Right cardiac atrium (tissue), 5 donors: Measurements from ENCODE around the gene DNAAF3. TPM values are rescaled to one million over a fixed set of nuclear protein-coding genes. Genes with fewer than 3 reads are reported as not detected.
A peak's percentile ranks its signal among the peaks of the same experiment; 100 is the strongest.
"Not testable (repeated sequence)": the region's sequence is repeated elsewhere in the genome, so short reads cannot be mapped to it uniquely, and the experiment has no call there.

Source experiments
- ATAC-seq, 2 donors: fragments of 200-7000 bp; cut with Tn5 transposase; one replicate each; pipeline versions ENCODE4 v1.8.0 to v1.9.1; 2020; ENCODE audit warnings: moderate library complexity in 2 of 2, mild to moderate bottlenecking in 1 of 2
- DNase-seq, 3 donors: peaks; one replicate each; pipeline ENCODE4 v3.0.0-alpha.2; 2020
- H3K27ac ChIP-seq: one replicate; pipeline ENCODE4 v1.5.1; 2013; ENCODE audit warnings: mild to moderate bottlenecking, low read length, control low read depth, moderate library complexity
- H3K27me3 ChIP-seq: one replicate; pipeline ENCODE4 v1.6.1; 2013; ENCODE audit not compliant: control insufficient read depth, insufficient read depth
- H3K4me1 ChIP-seq: one replicate; pipeline ENCODE4 v1.6.1; 2013; ENCODE audit warnings: low read length; ENCODE audit not compliant: control insufficient read depth, insufficient read depth
- H3K4me3 ChIP-seq: one replicate; pipeline ENCODE4 v1.5.1; 2013; ENCODE audit warnings: low read length, control low read depth
- H3K9me3 ChIP-seq: one replicate; pipeline ENCODE4 v1.6.1; 2013; ENCODE audit warnings: low read length; ENCODE audit not compliant: control insufficient read depth
- WGBS: extraction: QIAGEN DNeasy Blood & Tissue Kit; methylation state at CpG from one replicate; pipeline ENCODE4 v1.1.7; 2013; 5-methylcytosine and 5-hydroxymethylcytosine counted together
- intact Hi-C, 4 donors: fragments of 100-400 bp; cut with DNase I; formaldehyde crosslinking; loops; one replicate each; pipeline versions ENCODE4 v1.11.0 to v1.14.0; 2022 to 2023
- long read RNA-seq, 4 donors: library from polyadenylated mRNA; unstranded; transcript quantifications; one replicate each; pipeline ENCODE4 v2.0.0, GENCODE V29; 2020 to 2021
- polyA plus RNA-seq: library from polyadenylated mRNA; stranded (reverse); fragments of 200-250 nt; gene quantifications from one replicate; pipeline ENCODE4 v1.2.3, GENCODE V29; 2013
- total RNA-seq, 4 donors: library from RNA; stranded (reverse); fragmentation: NEBNext Ultra II Directional; extraction: Animal tissue kit (Norgen Biotek cat#: 25700); gene quantifications; one replicate each; pipeline ENCODE4 v1.2.1, GENCODE V29; 2021
- donor health status: healthy with polysubstance abuse.
- donor health status: DM: no; HTN: yes; CAD: no.
- donor health status: DM: no; HTN: no; CAD: no.
- donor health status: DM: no; HTN: yes; CAD: no; lungs with severe emphysema.
- donor health status: DM: yes; HTN: yes; CAD: no.

Gene DNAAF3
- 1 to 10 TPM in 3 of 4 donors, under 1 TPM in 1; 0.56 to 1.6 (median 1.3) TPM for total RNA-seq
- 2.9 TPM for polyA plus RNA-seq
- long read RNA-seq, donor 1, partial matches to known transcripts = 0 of 3 reads
- long read RNA-seq, donor 1, other reads (novel, unspliced or antisense) = 3 of 3 reads
- long read RNA-seq, donor 2, partial matches to known transcripts = 0 of 6 reads
- long read RNA-seq, donor 2, other reads (novel, unspliced or antisense) = 6 of 6 reads
- long read RNA-seq, donor 3, partial matches to known transcripts = 0 of 3 reads
- long read RNA-seq, donor 3, other reads (novel, unspliced or antisense) = 3 of 3 reads
- long read RNA-seq, donor 4, partial matches to known transcripts = 2 of 5 reads
- long read RNA-seq, donor 4, other reads (novel, unspliced or antisense) = 3 of 5 reads

DNA sequence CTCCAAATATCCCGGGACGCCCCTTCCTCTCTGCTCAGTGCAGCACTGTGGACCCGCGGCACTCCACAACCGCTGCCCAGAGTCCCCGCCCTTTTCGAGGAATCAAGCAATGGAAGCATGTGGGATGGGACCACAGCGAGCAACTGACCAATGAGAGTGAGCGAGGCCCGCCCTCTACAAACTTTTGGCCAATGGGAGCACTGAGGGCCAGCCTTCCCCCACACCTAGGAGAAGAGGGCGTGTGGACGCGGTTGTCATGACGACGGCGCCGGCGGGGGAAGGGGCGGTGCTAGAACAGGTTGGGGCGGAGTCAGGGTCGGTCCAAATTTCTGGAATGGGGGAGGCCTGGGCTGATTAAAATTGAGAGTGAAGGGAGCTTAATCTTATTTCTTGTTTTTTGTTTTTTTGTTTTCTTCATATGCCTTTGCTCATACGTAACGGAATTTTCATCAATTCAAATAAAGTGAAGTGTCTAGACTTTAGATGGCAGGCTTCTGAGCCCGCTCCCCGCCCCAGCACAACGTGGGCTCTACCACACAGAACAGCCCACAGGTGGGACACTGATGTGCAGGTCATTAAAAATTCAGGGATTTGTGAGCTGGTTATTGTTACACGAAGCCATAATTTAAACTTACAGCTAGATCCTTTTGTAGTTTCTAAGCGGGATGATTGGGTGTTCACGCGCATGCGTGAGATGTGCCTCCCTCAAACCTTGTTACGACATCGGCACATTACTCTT is at the start of gene DNAAF3:
Gene DNAAF3, minus strand, starts transcription at position 84 of the 739 bp plus-strand sequence. CDS start 200 bp downstream, outside the sequence.
- H3K27me3 ChIP-seq = no peaks in the 10 kb centered on the region
- H3K27ac ChIP-seq = no peak within 1 kb of the TSS
- intact Hi-C loops = no loop called here
- no peaks in the 10 kb centered on the region for H3K4me1 ChIP-seq
- WGBS = 2% methylated on average over 33 of the region's 33 CpGs
- ATAC-seq (peak; percentile 99), DNase-seq (peak; percentile 93 to 97 (median 95))
- peak within 1 kb of the TSS; percentile 30 for H3K4me3 ChIP-seq
- H3K9me3 ChIP-seq = no peaks in the 10 kb centered on the region

DNA sequence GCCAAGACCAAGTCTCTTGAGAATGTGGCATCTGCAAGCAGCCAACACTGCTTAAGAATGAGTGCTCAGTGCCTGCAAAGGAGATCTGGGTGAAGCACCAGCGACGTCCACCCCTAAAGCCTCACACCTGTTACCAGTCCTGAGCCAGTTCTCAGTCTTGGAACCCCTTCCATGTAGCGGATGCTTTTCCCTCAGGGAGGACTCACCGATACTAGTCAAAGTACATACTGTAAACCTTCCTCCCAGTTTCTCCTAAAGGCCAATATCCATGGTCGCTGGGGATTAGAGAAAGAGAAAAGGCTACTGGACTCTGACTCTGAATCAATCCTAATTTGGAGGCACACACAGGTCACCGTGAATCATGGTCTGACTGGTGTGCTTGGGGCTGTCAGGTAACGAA is 47.1 kb upstream of the DNAAF3 start:
- intact Hi-C loops = no loop called here

DNA sequence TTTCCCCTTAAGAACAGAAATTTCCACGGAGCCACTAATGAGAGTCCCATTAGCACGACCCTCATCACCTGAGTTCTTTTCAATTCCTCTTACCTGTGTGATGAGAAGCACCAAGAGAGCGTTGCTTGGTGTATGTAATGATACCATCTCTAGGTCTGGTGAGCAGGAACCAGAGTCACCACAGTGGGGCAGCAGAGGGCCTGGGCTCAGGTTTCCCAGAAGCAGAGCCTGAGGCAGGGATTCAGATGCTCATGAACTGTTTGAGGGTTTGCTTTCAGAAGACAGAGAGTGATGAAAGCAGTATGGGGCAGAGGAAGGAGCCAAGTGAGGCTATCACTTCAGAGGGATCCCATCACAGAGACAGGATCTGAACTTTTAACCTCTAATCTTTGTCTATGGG is 46.0 kb upstream of the DNAAF3 start:
- Histone ChIP-seq H3K4me1 (peaks cover 7% of the 10 kb centered on the region), H3K27ac (no peak overlapping the region), H3K4me3 (no peak overlapping the region), H3K9me3 (peaks cover 2% of the 10 kb centered on the region), H3K27me3 (no peaks in the 10 kb centered on the region)
- DNase-seq (no peak), ATAC-seq (no peak)
- intact Hi-C loops = no loop called here
- WGBS = 85% methylated on average over 3 of the region's 3 CpGs

More for the DNA sequence above, 47.1 kb upstream of the DNAAF3 start:
- Histone ChIP-seq H3K27ac (no peak overlapping the region), H3K4me3 (no peak overlapping the region), H3K9me3 (peaks cover 2% of the 10 kb centered on the region), H3K4me1 (peaks cover 7% of the 10 kb centered on the region), H3K27me3 (no peaks in the 10 kb centered on the region)
- WGBS = 81% methylated on average over 7 of the region's 7 CpGs
- DNase-seq (no peak), ATAC-seq (no peak)

DNA sequence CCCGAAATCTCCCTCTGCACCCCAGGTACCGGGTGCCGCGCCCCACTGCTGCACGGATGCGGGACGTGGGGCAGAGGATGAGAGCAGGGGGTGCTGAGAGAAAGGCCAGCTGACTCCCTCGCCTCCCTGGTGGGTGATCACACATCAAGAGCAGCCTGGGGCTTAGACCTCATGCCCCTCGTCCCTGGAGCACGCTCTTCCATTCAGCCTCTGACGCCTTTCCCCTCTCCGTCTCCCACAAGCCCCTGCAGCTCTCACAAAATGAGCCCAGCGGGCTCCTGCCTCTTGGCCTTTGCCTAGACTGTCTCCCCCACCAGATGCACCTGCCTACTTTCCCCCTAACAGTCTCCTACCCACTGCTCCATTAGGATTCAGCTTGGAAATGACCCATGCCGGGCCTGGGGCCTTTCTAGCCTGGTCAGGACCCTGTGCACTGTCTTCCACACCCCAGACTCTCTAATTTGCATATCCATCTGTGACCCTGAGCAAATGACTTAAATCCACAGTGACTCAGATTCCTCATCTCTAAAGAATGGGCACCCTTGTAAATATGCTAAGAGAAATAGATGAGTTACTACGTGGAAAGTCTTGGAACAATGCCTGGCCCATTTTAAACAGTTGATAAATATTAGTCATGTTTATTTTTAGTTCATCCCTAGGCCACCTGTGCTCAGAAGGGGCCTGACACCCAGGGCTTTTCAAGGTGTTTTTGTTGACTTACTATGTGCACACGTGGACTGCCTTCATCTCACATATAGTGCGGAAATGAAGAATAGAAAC is 43.5 kb upstream of the DNAAF3 start:
- peaks cover 4% of the 10 kb centered on the region for H3K4me1 ChIP-seq
- intact Hi-C loops = no loop called here
- ATAC-seq = no peak
- H3K9me3 ChIP-seq = peaks cover 2% of the 10 kb centered on the region
- H3K4me3 ChIP-seq = no peak overlapping the region
- no peaks in the 10 kb centered on the region for H3K27me3 ChIP-seq
- H3K27ac ChIP-seq = no peak overlapping the region
- no peak for DNase-seq
- 60% methylated on average over 17 of the region's 17 CpGs for WGBS

DNA sequence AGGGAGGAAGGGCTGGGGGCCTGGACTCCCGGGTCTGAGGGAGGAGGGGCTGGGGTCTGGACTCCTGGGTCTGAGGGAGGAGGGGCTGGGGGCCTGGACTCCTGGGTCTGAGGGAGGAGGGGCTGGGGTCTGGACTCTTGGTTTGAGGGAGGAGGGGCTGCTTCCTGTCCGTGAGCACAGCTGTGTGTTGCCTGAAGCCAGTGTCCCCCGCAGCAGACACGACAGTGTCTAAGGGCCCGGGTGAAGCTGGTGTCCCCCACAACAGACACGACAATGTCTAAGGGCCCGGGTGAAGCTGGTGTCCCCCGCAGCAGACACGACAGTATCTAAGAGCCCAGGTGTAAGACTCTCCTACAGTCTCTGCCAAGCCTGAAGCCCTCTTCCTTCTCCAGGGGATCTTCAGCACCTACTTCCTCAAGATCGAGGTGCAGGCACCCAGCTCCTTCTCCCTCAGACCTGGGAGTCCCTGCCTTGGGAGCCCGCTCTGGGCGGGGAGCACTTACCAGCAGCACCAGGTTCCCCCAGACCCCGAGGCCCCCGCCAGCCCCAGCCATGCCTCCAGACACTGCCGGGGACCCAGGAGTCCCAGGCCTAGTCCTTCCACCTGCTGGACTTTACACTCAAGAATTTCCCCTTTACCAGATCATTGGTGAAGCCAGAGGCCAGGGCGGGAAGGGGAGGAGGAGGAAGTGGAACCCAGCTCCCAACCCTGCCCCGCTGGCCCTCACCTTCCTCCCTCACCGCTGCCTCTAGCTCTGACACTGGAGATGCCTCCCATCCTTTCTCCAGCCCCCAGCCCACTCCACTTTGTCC is 42.7 kb upstream of the DNAAF3 start, which contains the start of gene PTPRH:
Gene PTPRH, minus strand, starts transcription at position 622 of the 813 bp plus-strand sequence. Its CDS starts 68 bp downstream, at position 554.
- Histone ChIP-seq H3K9me3 (peaks cover 2% of the 10 kb centered on the region), H3K27me3 (no peaks in the 10 kb centered on the region), H3K27ac (no peak within 1 kb of the TSS), H3K4me1 (peaks cover 4% of the 10 kb centered on the region), H3K4me3 (no peak within 1 kb of the TSS)
- ATAC-seq (no peak), DNase-seq (no peak)
- WGBS = 49% methylated on average over 17 of the region's 18 CpGs
- intact Hi-C loops = no loop called here

DNA sequence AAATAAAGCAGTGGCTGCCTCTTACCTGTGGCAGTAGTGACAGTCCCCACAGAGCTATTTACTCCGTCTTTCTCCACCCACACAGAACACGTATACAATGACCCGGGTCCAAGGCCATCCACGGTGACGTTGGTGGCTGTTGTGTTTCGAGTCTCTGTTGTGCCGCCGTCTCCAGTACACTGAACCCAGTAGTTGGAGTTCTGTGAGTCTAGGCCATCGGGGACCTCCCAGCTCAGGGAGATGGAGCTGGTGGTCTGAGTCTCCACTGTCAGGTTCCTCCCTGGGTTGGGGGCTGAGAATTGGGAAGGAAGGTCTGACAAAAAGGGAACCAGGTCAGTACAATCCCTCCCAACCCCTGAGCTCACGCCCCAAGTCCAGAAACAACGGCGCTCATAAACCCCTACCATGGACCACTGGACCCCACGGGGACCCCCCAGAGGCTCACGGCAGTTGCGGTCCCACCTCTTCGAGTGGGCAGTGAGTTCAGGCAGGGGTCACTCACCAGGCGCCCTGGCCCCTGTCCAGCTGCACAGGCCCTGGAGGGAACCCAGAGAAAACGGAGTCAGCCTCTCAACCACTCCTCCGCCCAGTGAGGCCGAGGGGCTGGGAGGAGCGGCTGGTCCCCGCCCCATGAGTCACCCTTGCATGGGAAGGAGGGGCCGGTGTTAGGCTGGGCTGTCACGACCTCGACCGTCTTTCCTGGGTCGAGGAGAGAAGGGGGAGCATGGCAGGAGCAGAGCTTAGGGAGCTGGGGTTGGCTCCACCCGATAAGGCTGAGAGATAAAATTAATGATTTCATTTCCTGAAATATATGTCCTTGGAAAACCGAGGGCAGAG is 40.5 kb upstream of the DNAAF3 start:
- Histone ChIP-seq H3K4me3 (no peak overlapping the region), H3K9me3 (no peaks in the 10 kb centered on the region), H3K27ac (no peak overlapping the region), H3K27me3 (no peaks in the 10 kb centered on the region), H3K4me1 (peaks cover 4% of the 10 kb centered on the region)
- intact Hi-C loops = no loop called here
- ATAC-seq = peak; percentile 97 to 99
- peak; percentile 91 to 93 (median 93) for DNase-seq
- WGBS = 25% methylated on average over 29 of the region's 29 CpGs

DNA sequence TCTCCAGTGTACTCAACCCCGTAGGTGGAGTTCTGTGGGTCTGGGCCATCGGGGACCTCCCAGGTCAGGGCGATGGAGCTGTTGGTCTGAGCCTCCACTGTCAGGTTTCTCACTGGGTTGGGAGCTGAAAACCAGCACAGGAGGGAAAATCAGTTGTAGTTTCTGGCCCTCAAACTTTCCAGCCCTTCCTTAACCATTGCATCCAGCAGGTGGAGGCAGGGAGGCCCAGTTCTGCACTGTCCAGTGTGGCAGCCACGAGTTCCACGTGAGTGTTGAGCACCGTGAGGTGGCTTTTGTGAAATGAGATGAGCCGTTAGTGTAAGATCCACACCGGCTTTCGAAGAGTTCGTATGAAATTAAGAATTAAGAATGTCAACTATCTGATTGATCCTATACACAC is 35.8 kb upstream of the DNAAF3 start:
- H3K4me1 ChIP-seq, H3K27me3 ChIP-seq, H3K27ac ChIP-seq, DNase-seq, H3K9me3 ChIP-seq, intact Hi-C loops, H3K4me3 ChIP-seq, ATAC-seq: not testable (repeated sequence)
- 71% methylated on average over 10 of the region's 10 CpGs for WGBS

DNA sequence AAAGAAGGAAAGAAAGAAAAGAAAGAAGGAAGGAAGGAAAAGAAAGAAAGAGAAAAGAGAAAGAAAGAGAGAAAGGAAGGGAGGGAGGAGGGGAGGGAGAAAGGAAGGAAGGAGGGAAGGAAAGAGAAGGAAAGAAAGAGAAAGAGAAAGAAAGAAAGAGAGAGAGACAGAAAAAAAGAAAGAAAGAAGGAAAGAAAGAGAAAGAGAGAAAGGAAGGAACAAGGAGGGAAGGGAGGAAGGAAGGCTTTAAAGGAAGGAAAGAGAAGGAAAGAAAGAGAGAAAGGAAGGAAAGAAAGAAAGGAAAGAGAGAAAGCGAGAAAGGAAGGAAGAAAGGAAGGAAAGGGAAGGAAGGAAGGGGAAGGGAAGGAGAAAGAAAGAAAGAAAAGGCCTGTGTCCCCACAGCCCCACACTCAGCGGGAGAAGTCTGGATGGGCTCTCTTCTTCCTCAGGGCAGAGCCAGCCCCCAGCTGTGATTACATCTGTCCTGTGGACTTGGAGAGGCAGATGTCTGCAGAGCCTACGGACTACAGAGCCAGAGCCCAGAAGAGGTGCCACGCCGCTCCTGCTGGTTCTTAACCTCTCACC is 33.3 kb upstream of the DNAAF3 start:
- Histone ChIP-seq H3K27me3 (no peaks in the 10 kb centered on the region), H3K27ac (no peak overlapping the region), H3K9me3 (no peaks in the 10 kb centered on the region), H3K4me1 (no peaks in the 10 kb centered on the region), H3K4me3 (no peak overlapping the region)
- intact Hi-C loops = no loop called here
- WGBS = 57% methylated on average over 5 of the region's 5 CpGs
- DNase-seq (no peak), ATAC-seq (no peak)

DNA sequence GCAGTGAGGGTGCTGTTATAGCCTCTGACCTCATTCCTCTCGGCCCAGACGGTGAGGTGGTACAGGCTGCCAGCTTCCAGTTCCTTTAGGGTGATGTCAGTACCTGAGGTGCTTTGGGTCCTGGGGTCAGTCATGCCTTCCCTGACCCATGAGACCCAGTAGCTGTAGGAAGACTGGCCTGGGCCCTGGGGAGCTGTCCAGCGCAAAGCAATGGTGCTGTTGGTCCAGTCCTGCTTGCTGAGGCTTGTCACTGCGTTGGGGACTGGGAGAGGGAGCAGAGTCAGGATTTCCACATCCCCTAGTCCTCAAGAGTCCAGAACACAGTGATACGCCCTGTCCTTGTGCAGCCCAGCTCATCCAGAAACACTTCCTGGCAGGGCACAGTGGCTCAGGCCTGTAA is 32.2 kb upstream of the DNAAF3 start:
- ATAC-seq (no peak), DNase-seq (no peak)
- Histone ChIP-seq H3K4me3 (no peak overlapping the region), H3K4me1 (no peaks in the 10 kb centered on the region), H3K27me3 (no peaks in the 10 kb centered on the region), H3K9me3 (no peaks in the 10 kb centered on the region), H3K27ac (no peak overlapping the region)
- WGBS = 49% methylated on average over 5 of the region's 5 CpGs
- intact Hi-C loops = no loop called here
